DMS153 treated with DMSO at 0.1 percent for 48 hours (cell line): ENCODE data around the gene FRMD1.

Experiments
- DNase-seq: peaks from one replicate; lab custom pipeline; 2025; ENCODE audit not compliant: unreplicated experiment; lab: John Stamatoyannopoulos, UW

Gene FRMD1

DNA sequence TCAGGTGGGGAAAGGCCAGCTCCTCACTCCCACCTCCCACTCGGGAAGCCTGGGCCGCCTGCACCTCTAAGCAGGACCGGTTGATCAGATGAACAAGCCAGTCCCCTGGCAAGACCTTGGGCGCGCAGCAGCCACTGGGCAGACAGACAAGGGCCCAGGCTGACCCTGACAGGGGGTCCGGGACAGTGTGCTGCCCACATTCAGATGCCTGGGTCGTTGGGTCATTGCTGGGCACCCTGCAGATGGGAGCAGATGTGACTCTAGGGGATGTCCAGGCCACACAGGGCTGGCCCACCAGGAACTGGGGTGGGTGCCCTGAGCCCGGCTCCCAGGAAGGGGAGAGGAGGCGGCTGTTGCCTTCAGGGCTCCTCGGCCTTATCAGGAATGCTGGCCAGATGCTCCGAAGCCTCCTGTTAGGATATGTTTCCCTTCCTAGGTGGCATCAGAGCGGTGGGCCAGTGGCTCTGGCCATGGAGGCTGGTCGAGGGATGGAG lies 17.3 kb upstream of the FRMD1 start:
- DNase-seq = no peak

DNA sequence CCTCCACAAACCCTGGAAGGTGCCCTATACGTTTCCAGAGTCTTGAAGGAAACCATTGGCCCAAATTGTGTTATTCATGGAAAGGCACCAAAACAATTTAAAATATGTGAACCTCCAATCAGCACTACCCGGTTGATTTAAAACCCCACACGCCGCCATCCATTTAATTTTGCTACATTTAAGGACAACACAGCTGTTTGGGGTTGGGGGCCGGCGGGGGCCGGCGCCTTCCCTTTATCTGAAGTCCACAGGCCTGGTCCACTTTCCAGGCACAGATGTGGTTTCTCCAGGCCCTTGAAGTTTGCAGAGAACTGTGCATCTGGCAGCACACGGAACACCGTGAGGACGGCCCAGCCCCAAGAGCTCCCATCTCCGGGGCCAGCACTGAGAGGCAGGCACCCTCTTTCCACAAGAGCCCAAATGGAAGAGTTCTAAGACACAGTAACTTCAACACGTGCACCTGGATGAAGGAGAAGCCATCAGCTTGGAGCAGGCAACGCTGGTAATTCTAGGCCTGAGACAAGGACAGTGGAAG lies 16.8 kb upstream of the FRMD1 start:
- no peak for DNase-seq

DNA sequence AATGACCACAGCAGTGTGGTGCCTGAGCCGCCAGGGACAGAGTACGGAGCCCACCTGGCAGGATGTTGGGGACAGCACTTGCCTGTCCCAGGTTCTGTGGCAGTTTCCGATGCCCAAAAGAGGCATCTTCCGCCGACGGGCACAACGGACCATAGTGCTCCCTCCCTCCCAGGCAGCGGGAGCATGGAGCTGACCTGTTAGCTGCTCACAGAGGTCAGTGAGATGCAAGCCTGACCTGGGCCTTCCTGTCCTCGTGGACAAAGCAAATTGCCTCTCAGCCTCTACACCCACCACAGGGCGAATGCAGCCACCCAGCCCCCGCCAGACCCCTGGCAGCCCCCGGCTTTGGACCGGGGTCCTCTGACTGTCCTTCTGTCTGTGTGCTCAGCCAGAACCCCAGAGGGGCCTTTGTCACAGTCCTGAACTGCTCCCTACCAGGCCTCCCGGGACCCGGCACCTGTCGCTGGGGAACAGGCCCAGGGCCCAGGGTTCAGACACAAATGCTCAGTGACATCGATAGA lies 16.2 kb upstream of the FRMD1 start:
- DNase-seq = no peak

DNA sequence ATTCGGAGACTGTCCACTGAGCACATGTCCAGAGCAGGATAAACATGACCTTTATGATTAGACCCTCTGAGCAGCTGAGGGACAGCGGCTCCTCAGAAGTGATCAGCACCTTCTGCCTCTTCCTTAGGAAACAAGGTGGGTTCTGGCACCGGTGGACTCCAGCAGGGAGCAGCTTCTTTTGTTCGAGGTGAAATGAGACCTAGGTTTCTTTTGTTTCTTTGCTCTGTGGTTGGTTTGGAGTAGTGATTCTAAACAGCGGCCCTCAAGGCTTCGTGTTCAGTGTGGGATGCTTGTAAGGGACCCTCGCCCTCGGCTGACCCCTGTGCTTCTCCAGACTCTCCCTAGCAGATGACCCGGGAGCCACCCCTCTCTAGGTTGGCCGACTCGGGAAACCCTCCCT lies 14.6 kb upstream of the FRMD1 start:
- DNase-seq = no peak

DNA sequence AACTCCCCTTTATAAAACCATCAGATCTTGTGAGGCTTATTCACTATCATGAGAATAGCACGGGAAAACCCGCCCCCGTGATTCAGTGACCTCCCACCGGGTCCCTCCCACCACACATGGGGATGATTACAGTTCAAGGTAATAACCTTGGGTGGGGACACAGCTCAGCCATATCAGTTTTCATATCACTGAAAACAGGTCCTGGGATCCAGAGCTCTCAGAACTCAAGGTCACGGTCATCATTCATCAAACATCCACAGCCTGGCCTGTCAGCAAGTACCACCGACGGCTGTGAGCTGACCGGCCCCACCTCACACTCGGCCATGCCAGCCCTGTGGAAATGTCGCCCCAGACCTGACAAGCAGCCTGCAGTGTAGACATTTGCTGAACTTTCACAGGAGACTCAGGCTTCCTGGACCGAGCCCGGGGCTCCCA lies 14.1 kb upstream of the FRMD1 start:
- DNase-seq = no peak

DNA sequence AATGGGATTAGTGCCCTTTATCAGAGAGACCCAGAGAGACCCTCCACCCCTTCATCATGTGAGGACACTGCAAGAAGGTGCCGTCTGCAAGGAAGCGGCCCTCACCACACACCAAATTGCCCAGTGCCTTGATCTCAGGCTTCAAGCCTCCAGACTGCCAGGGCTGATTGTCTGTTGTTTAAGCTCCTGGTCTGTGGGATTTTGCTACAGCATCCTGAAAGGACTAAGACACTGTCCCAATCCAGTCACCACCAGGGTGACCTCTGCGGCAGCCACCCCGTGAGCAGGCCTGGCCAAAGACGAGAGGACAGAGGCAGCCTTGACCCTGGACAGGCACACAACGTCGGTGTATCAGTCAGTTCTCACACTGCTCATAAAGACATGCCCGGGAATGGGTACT lies 13.5 kb upstream of the FRMD1 start:
- no peak for DNase-seq

DNA sequence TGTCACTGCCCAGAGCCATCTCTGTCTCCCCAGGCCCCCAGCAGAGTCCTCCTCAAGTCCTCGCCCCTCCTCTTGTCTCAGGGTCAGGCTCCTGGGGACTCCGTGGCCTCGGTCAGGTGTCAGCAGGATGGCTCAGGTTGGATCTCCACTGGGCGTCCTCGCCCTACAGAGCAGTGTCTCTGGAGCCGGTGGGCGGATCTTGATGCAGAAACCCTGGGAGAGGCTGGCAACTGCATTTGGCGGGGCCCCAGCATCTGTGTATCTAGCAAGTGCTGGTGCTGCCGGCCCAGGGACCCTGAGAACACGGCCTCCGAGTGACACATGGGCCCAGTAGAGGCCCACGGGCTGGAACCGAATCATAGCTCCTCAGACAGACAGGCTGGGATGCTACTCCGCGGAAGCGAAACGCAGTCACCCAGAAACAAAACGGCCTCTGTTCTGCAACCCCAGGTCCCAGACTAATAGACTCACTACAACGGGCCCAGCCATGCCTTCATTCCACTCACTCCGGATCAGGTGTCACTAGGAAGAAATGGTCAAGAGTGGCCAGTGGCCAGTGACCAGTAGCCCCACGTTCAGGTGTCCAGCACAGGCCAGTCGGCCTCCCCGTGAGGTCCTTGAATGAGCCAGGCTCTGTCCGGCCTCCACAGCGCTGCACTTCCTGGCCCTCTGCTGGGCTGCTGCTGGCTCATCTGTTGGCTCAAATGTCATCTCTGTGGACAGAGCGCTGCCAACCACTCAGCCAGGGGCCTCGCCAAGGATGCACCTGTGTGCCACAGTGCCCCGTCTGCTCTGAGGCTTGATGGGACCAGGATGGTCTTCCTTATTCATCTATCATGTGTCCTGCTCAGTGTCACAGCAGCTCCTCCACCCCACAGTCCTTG lies 12.6 kb upstream of the FRMD1 start:
- no peak for DNase-seq

DNA sequence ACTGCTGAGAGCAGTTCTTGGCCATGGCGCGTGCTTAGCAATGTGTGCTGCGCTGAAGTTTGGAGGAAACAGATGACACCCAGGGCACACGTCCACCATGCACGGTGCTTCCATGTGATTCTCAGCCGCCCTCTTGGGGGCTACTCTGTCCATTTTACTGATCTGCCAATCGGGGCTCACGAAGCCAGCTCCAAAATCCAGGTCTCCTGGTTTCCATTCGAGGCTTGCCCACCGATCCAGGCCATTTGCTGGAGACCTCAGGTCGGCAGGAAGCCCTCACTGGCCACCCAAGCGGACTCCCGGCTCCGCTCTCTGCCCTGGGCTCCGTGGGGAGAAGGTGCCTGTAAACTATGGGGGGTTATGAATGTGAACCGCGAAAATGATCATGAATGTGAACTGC lies 11.7 kb upstream of the FRMD1 start:
- no peak for DNase-seq

DNA sequence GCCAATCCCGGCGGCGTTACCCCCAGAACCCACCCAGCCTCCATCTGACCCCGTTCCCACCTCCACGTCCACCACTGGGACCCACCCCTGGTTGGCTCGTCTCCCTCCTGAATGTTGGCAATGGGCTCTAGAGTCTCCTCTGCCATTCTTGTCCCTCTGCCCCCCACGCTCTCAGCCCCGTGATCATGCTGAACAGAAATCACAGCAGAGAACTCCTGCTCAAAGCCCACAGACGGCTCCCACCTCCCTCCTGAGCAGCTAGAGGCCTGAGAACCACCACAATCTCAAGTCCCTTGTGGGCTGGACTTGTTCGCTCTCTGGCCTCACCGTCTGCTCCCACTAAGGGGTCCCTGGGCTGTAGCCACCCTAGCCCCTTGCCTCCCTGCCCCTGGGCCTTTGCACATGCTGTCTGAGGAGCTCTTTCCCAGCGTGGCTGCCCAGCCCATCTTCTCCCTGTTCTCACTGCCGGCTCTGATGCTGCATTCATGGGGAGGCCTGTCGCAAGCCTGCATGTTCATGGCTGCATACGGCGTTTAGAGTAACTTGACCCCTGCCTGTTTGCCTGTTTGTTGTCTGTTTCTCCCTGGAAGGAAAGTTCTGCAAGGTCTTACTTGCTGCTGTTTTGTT lies 11.2 kb upstream of the FRMD1 start:
- no peak for DNase-seq

DNA sequence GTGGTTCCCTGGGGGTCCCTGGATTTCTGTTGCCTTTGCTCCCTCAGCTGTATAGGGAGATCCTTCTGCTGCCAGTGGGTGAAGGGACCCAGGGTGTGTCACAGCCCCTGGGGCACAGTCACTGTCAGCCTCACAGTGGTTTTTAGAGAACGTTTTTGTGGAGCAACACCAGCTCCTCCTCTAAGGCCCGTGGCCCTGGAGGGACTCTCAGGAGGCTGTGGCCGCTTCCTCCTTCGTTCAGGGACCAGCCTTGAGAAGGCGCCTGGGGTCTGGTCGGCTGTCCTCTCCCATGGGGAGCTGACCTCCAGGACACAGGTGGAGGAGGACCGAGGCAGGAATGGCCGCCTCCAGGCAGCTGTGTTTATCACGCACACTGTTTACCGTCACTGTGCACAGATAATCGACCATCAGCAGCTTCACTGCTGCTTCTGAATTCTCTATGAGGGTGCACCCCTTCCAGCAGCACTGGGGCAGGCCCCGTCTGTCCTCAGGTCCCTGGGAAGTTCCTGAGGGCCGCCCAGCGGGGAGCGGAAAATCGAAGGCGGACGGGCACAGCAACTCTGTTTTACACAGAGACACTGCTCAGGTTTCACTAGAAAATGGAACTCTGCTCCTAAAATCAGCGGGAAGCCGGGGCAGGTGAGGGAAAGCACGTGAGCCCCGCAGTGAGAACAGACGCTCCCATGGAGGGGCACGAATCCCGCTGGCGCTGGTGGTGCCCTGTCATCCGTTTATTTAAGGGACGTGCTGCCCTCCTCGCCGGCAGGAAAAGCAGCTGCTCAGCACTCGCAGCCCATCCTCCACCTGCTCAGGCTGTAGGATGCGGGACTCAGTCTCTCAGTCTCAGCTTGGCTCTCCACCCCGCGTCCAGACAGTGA lies 10.4 kb upstream of the FRMD1 start:
- peak; percentile 38 for DNase-seq

DNA sequence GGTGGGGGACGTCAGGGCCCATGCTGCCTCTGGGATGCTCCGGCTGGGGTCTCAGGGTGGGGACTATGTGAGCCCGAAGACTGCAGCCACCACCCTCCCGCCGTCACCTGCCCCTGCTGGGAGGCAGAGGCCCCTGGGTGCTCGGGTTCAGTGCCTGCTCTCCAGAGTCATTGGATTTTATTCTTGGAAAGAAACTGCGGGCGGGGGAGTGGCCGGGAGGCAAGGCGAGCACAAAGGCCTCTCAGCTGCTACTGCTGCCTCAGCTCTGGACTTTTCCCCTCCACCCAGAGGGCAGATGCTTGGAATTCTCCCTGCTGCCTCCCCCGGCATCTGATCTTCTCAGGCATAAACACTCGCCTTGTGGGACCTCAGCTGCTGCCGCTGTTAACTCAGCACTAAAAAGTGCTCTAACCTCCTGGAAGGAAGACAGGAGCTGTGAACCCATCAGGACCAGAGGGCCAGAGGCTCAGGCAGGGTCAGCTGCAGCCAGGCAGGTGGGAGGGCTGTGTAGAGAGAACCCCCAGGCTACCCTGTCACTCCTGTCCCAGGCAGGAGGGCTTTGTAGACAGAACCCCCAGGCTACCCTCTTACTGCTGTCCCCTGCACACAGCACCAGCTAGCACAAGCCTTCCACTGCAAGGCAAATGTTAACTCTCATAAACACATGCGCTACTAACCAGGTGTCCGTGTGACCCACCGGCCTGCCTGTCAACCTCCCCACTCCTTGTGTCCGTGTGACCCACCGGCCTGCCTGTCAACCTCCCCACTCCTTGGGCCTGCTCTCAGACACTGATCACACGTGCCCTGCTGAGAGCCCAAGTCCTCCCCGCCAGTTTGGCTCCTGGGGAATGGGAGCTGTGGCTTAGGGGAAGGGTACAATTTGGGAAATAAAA lies 9.4 kb upstream of the FRMD1 start:
- DNase-seq = no peak

DNA sequence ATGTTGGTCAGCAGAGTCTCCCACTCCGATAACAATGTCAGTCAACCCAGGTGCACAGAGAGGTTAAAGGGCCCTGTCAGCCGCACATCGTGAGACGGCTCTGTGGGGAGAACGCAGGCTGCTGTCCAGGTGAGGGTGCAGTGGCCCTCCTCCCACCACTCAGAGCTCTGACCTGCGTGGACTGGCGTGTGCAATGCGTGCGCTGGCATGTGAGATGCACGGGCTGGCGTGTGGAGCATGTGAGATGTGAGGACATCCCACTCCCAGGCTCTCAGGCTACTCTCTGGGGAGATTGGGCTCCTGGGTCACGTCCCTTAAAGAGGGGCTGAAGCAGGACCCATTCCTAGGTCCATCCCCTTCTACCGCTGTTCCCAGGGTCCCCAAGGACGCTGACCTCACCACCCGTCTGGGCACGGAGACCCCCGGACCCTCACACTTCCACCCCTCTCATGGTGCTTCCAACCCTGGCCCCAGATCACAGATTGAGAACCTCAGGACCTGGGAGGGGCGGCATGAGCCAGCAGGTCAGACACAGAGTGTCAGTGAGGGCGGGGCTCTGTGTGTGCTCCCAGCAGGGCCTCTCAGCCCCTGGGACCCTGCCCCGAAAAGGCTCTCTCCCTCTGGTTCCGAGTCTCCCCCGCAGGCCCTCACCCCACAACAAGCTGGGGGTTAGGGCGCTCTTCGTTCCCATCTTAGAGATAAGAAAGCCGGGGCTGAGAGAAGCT lies 8.6 kb upstream of the FRMD1 start:
- no peak for DNase-seq

DNA sequence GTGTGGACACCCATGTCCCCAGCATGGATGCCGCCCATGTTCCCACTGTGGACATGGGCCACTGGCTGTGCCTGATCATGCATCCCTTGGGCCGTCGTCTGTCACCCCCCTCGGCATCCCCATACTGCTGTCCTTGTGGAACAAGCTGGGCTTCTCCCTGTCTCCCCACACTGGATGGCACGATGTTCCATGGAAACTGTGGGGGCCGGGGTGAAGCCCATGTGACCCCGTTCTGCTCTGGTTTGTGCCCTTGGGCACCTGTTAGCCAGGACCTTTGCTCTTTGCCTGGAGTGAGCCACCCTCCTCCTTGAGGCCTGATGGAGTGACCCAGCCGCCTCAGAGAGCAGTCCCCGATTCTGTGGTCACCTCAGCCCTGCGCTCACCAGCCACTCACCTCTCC lies 7.6 kb upstream of the FRMD1 start:
- DNase-seq = no peak

DNA sequence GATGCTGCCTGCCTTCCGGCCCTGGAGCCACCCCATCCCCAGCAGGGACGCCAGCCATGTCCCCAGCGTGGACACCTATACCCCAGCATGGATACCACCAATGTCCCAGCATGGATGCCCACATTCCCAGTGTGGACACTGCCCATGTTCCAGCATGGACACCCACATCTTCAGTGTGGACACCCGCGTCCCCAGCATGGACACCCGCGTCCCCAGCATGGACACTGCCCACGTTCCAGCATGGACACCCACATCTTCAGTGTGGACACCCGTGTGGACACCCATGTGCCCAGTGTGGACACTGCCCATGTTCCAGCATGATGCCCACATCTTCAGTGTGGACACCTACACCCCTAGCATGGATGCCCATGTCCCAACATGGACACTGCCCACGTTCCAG lies 7.1 kb upstream of the FRMD1 start:
- no peak for DNase-seq

DNA sequence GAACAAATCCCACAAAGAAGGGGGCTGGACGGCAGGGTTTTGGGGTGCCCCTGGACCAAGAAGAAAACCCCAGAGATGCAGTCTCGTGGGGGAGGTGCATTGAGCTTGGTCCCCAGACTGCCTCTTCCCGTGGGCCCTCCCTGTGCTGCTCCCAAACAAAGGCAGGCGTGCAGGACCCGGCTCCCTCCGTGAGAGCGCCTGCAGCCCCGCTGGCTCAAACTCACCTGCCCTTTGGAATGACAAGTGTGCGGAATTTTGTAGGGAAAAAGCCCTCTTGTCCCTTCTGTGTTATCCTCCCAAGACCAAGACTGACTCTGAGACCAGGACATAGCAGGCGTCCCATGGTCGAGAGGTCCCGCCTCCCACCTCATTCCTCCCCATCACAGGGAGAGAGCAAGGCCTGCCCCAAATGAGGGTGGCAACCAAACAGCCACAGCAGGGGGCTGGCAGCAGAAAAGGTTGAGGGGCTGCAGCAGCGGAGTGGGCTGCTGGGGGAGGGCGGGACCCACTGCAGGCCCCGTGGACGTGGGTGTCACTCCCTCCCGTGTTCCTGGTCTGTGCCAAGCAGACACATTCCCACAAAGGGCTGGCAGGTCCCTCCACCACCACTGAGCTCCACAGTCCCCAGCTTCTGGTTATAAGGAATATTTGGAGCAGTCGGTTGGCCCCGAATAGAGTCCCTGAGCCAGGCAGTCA lies 5.6 kb upstream of the FRMD1 start:
- no peak for DNase-seq

DNA sequence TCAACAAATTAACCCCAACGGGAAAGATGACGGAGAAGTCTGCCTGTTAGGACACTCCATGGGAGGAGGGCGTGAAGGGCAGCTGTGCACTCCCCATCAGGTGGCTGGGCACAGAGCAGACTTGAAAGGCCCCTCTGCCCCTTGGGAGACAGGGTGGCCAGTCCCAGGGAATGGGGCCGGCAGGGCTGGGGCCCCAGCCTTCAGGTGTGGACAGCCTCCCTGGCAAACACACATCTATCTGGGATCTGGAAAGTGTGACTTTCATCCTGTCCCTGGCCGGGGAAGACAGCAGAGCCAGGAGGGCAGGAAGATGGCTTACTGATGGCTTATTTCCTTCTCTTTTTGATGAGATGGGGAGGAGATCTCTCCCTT lies 4.5 kb upstream of the FRMD1 start:
- DNase-seq = no peak

DNA sequence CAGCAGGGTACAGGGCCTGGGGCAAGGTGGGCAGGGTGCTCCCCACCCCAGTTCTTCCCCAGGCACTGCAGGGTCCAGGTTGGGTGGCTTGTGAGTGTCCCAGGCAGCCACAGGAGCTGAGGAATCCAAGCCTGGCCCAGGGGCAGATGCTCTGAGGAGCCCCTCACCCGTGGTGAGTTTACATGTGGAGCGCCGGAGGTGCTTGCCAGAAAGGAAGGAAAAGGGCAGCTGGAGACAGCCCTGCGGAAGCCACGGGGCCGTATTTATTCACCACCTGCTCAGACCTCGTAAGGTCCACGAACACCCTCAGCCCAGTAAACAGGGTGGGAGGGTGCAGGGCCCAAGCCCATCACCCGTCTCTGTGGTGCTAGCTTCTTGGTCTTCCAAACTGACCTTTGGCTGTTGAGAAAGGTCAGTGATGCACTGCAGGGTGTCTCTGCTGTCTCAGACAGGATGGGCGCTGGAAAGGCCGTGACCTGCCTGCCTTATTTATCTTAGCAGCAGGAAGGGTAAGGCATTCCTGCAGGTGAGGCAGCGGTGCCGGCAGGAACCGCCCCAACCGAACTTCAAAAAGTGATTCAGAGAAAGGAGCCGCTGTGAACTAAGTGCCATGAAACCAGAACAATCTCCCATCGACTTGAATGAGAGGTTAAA lies 4.0 kb upstream of the FRMD1 start:
- DNase-seq = no peak

DNA sequence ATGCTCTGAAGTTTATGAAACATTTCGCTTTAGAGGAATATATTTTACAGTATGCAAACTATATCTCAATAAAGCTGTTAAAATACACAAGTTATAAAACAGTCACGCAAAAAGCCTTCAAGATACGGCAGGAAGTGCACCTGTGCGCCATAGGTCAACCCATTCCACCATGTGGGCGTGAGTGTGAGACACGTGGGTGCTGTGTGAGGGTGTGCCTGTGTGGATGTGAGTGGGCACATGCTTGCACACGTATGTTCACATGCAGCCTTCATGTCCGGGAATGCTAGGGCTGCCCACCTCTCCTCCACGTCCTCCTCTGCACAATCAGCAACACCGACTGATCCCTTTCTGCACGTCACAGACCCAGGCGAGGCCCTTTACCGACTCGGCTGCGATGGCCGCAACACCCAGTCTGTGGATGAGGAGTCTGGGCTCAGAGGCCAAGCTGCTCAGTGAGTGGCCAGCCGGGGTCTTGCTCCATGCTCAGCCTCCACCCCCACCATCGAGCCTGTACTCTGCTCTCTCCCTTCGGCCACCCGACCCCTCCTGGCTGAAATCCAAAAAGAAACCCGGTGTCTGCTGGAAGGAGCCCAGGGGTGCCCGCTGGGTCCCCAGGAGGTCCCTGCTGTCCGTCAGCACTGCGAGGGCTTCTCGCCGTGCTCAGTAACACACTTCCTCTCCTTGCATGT lies 3.0 kb upstream of the FRMD1 start:
- DNase-seq = no peak
